Astrocyte (in vitro differentiated cells and primary cell): ENCODE measurements around the gene CHAF1B. TPM values are rescaled to one million over a fixed set of nuclear protein-coding genes. Genes with fewer than 3 reads are reported as not detected.
"Not testable (repeated sequence)": the region's sequence is repeated elsewhere in the genome, so short reads cannot be mapped to it uniquely, and the experiment has no call there.

ENCODE experiments used
- DNase-seq: peaks from one replicate; pipeline ENCODE4 v3.0.0-alpha.2; 2010; ENCODE audit warnings: low read depth
- FAIRE-seq: peaks from 2 replicates; lab custom pipeline; 2011; peaks lifted over from hg19 to GRCh38; lab: Jason Lieb, UNC
- H2AFZ ChIP-seq: 2 replicates; pipeline ENCODE4 v1.6.0; 2012; ENCODE audit warnings: low read depth, low read length, inconsistent platforms
- H3K27ac ChIP-seq: 2 replicates; pipeline ENCODE4 v1.5.1; 2011; ENCODE audit warnings: low read depth, low read length, inconsistent platforms
- H3K27me3 ChIP-seq: 2 replicates; pipeline ENCODE4 v1.6.0; 2011; ENCODE audit warnings: low read length, inconsistent platforms; ENCODE audit not compliant: insufficient read depth
- H3K36me3 ChIP-seq: 2 replicates; pipeline ENCODE4 v1.5.1; 2011; ENCODE audit warnings: low read length, inconsistent platforms; ENCODE audit not compliant: insufficient read depth
- H3K4me1 ChIP-seq: 2 replicates; pipeline ENCODE4 v1.5.1; 2011; ENCODE audit warnings: low read length, inconsistent platforms; ENCODE audit not compliant: insufficient read depth
- H3K4me2 ChIP-seq: 2 replicates; pipeline ENCODE4 v1.6.0; 2012; ENCODE audit warnings: low read length, inconsistent platforms
- H3K4me3 ChIP-seq: 2 replicates; pipeline ENCODE4 v1.5.1; 2011; ENCODE audit warnings: low read depth, mild to moderate bottlenecking, low read length, inconsistent platforms; ENCODE audit not compliant: insufficient read depth
- H3K79me2 ChIP-seq: 2 replicates; pipeline ENCODE4 v1.6.0; 2012; ENCODE audit warnings: mild to moderate bottlenecking, low read length, inconsistent platforms; ENCODE audit not compliant: insufficient read depth
- H3K9ac ChIP-seq: 2 replicates; pipeline ENCODE4 v1.6.0; 2012; ENCODE audit warnings: mild to moderate bottlenecking, low read length, inconsistent platforms
- H3K9me3 ChIP-seq: 2 replicates; pipeline ENCODE4 v1.5.1; 2012; ENCODE audit warnings: low read depth, mild to moderate bottlenecking, low read length, inconsistent platforms; ENCODE audit not compliant: insufficient read depth
- H4K20me1 ChIP-seq: 2 replicates; pipeline ENCODE4 v1.6.0; 2012; ENCODE audit warnings: low read length, inconsistent platforms; ENCODE audit not compliant: insufficient read depth
- H3K27ac Mint-ChIP-seq: one replicate; pipeline ENCODE4 v1.8.0; 2021; ENCODE audit warnings: mild to moderate bottlenecking, mixed read lengths; ENCODE audit not compliant: unreplicated experiment
- H3K27me3 Mint-ChIP-seq: one replicate; pipeline ENCODE4 v1.8.0; 2021; ENCODE audit warnings: low read depth, mixed read lengths; ENCODE audit not compliant: unreplicated experiment
- H3K36me3 Mint-ChIP-seq: one replicate; pipeline ENCODE4 v1.8.0; 2021; ENCODE audit warnings: low read depth, mixed read lengths; ENCODE audit not compliant: unreplicated experiment
- H3K4me1 Mint-ChIP-seq: one replicate; pipeline ENCODE4 v1.8.0; 2021; ENCODE audit warnings: low read depth, mixed read lengths; ENCODE audit not compliant: unreplicated experiment
- H3K4me3 Mint-ChIP-seq: one replicate; pipeline ENCODE4 v1.8.0; 2021; ENCODE audit warnings: mild to moderate bottlenecking, moderate library complexity, mixed read lengths; ENCODE audit not compliant: unreplicated experiment
- H3K9me3 Mint-ChIP-seq: one replicate; pipeline ENCODE4 v1.8.0; 2021; ENCODE audit warnings: mild to moderate bottlenecking, mixed read lengths; ENCODE audit not compliant: unreplicated experiment
- CTCF ChIP-seq: IDR thresholded peaks from 2 replicates; pipeline ENCODE4 v1.5.1; 2011; ENCODE audit warnings: low read depth, mild to moderate bottlenecking, inconsistent platforms, low read length, moderate library complexity; ENCODE audit not compliant: insufficient read depth
- EZH2 ChIP-seq: IDR thresholded peaks from 2 replicates; pipeline ENCODE4 v1.6.1; 2012; ENCODE audit warnings: mild to moderate bottlenecking, low read length, inconsistent platforms; ENCODE audit not compliant: insufficient read depth
- total RNA-seq: library from RNA; stranded (reverse); gene quantifications from 2 replicates; pipeline ENCODE4 v1.2.1, GENCODE V29; 2021

CHAF1B gene
- total RNA-seq, 1 donor from 2014 or later = 2.8 TPM

GRCh38 chr21:36396325-36396724 is 11.1 kb downstream of the CHAF1B start:
- no peak overlapping the region for H2AFZ ChIP-seq
- H3K4me3 Mint-ChIP-seq = no peak overlapping the region
- no peaks in the 10 kb centered on the region for H4K20me1 ChIP-seq
- no peak for DNase-seq
- H3K27ac ChIP-seq = no peak overlapping the region
- no peak overlapping the region for H3K4me2 ChIP-seq
- H3K27me3 ChIP-seq = no peaks in the 10 kb centered on the region
- H3K27ac Mint-ChIP-seq = no peak overlapping the region
- TF ChIP-seq CTCF = no peak
- no peaks in the 10 kb centered on the region for H3K4me1 Mint-ChIP-seq
- no peaks in the 10 kb centered on the region for H3K27me3 Mint-ChIP-seq
- no peaks in the 10 kb centered on the region for H3K79me2 ChIP-seq
- FAIRE-seq = no peak
- H3K36me3 Mint-ChIP-seq = peaks cover 4% of the 10 kb centered on the region
- peaks cover 10% of the 10 kb centered on the region for H3K36me3 ChIP-seq
- H3K9ac ChIP-seq = no peak overlapping the region
- no peaks in the 10 kb centered on the region for H3K4me1 ChIP-seq
- no peak overlapping the region for H3K4me3 ChIP-seq
- H3K9me3 Mint-ChIP-seq = no peaks in the 10 kb centered on the region
- H3K9me3 ChIP-seq = no peaks in the 10 kb centered on the region

GRCh38 chr21:36396971-36397370 is 11.8 kb downstream of the CHAF1B start:
- Histone ChIP-seq H3K9ac (no peak overlapping the region), H3K36me3 (peaks cover 12% of the 10 kb centered on the region), H3K4me1 (no peaks in the 10 kb centered on the region), H4K20me1 (no peaks in the 10 kb centered on the region), H2AFZ (no peak overlapping the region), H3K4me3 (no peak overlapping the region), H3K4me2 (no peak overlapping the region), H3K27ac (no peak overlapping the region), H3K79me2 (no peaks in the 10 kb centered on the region), H3K9me3 (no peaks in the 10 kb centered on the region), H3K27me3 (no peaks in the 10 kb centered on the region)
- H3K4me3 Mint-ChIP-seq = no peak overlapping the region
- DNase-seq = no peak
- H3K27ac Mint-ChIP-seq = peak overlapping the region; percentile 28
- H3K36me3 Mint-ChIP-seq = peaks cover 4% of the 10 kb centered on the region
- FAIRE-seq = no peak
- H3K4me1 Mint-ChIP-seq = no peaks in the 10 kb centered on the region
- no peaks in the 10 kb centered on the region for H3K27me3 Mint-ChIP-seq
- TF ChIP-seq CTCF (no peak), EZH2 (no peak)
- H3K9me3 Mint-ChIP-seq = no peaks in the 10 kb centered on the region

- Mint-ChIP-seq H3K27ac (no peak overlapping the region), H3K36me3 (peaks cover 4% of the 10 kb centered on the region), H3K9me3 (no peaks in the 10 kb centered on the region), H3K4me1 (no peaks in the 10 kb centered on the region), H3K4me3 (no peak overlapping the region), H3K27me3 (no peaks in the 10 kb centered on the region)
- H3K79me2 ChIP-seq = no peaks in the 10 kb centered on the region
- no peak overlapping the region for H2AFZ ChIP-seq
- DNase-seq = no peak
- H3K27ac ChIP-seq = no peak overlapping the region
- H4K20me1 ChIP-seq = no peaks in the 10 kb centered on the region
- H3K27me3 ChIP-seq = no peaks in the 10 kb centered on the region
- H3K36me3 ChIP-seq = peaks cover 15% of the 10 kb centered on the region
- no peak overlapping the region for H3K4me2 ChIP-seq
- H3K9me3 ChIP-seq = no peaks in the 10 kb centered on the region
- H3K9ac ChIP-seq = no peak overlapping the region
- no peak for TF ChIP-seq CTCF
- TF ChIP-seq EZH2 = no peak
- H3K4me3 ChIP-seq = no peak overlapping the region
- H3K4me1 ChIP-seq = no peaks in the 10 kb centered on the region
- FAIRE-seq = no peak
These were observed 12.4 kb downstream of the CHAF1B start for GRCh38 chr21:36397606-36398005.

- H3K9me3 ChIP-seq, H3K4me2 ChIP-seq, H3K27me3 Mint-ChIP-seq, H3K4me3 Mint-ChIP-seq, H3K4me3 ChIP-seq, H3K4me1 ChIP-seq, DNase-seq, H3K4me1 Mint-ChIP-seq, H3K27ac Mint-ChIP-seq, H3K27ac ChIP-seq, FAIRE-seq, H3K79me2 ChIP-seq, H3K9me3 Mint-ChIP-seq, H3K36me3 Mint-ChIP-seq, H4K20me1 ChIP-seq, H3K27me3 ChIP-seq, H3K9ac ChIP-seq, H2AFZ ChIP-seq: not testable (repeated sequence)
- H3K36me3 ChIP-seq = peaks cover 20% of the 10 kb centered on the region
These were observed 14.5 kb downstream of the CHAF1B start for GRCh38 chr21:36399736-36400135.
